B cell (primary cell): ENCODE data around the gene UACA. TPM values are rescaled to one million over a fixed set of nuclear protein-coding genes. Genes with fewer than 3 reads are reported as not detected.

Source experiments
- ATAC-seq: fragments of 200-7000 bp; cut with Tn5 transposase; one replicate; pipeline ENCODE4 v1.10.0; 2021; ENCODE audit warnings: low read depth, mild to moderate bottlenecking, moderate number of reproducible peaks, moderate library complexity
- CTCF ChIA-PET: fragments of 350-600 bp; sonication (Branson Sonifier 250); formaldehyde crosslinking; loops from one replicate; lab custom pipeline; 2021; ENCODE audit warnings: antibody characterized with exemption, inconsistent platforms; lab: Charles Lee
- POLR2A ChIA-PET: fragments of 350-600 bp; sonication (Branson Sonifier 250); formaldehyde crosslinking; loops from one replicate; lab custom pipeline; 2021; ENCODE audit warnings: antibody characterized with exemption; lab: Charles Lee
- DNase-seq: peaks from one replicate; pipeline ENCODE4 v3.0.0; 2013
- H2AFZ ChIP-seq: 2 replicates; pipeline ENCODE4 v1.6.1; 2012; ENCODE audit warnings: mild to moderate bottlenecking, low read depth, low read length; ENCODE audit not compliant: insufficient read depth, poor library complexity, severe bottlenecking
- H3K27ac ChIP-seq, 2 donors: 1 replicate in 1 of 2; 2 replicates in 1 of 2; pipeline ENCODE4 v1.5.1; 2012 to 2013; ENCODE audit warnings: low read length in 2 of 2, mild to moderate bottlenecking in 2 of 2, moderate library complexity in 1 of 2
- H3K27me3 ChIP-seq, 4 experiments: fragments of 200-600 bp in 1 of 4; sonication (generic) in 1 of 4; replicated peaks in 1 of 4; 1 replicate in 2 of 4; 2 replicates in 2 of 4; pipeline versions ENCODE4 v1.6.1 to v1.7.0; 2013 to 2016; ENCODE audit warnings: low read length in 3 of 4, mild to moderate bottlenecking in 2 of 4, mixed read lengths in 1 of 4, moderate library complexity in 1 of 4; ENCODE audit not compliant: insufficient read depth in 4 of 4, control insufficient read depth in 3 of 4; ENCODE audit errors: control extremely low read depth in 1 of 4
- H3K36me3 ChIP-seq, 2 experiments: replicated peaks in 1 of 2; 1 replicate in 1 of 2; 2 replicates in 1 of 2; pipeline versions ENCODE4 v1.6.1 to v1.7.1; 2013; ENCODE audit warnings: low read length in 1 of 2; ENCODE audit not compliant: insufficient read depth in 2 of 2, control insufficient read depth in 1 of 2; ENCODE audit errors: control extremely low read depth in 1 of 2, extremely low read depth in 1 of 2
- H3K4me1 ChIP-seq, 2 donors: fragments of 200-600 bp in 1 of 2; sonication (generic) in 1 of 2; 1 replicate in 1 of 2; 2 replicates in 1 of 2; pipeline versions ENCODE4 v1.5.1 to v1.6.1; 2013 to 2017; ENCODE audit warnings: low read length in 2 of 2; ENCODE audit not compliant: control insufficient read depth in 2 of 2, insufficient read depth in 2 of 2
- H3K4me2 ChIP-seq: replicated peaks from 2 replicates; pipeline ENCODE3; 2012; ENCODE audit warnings: mild to moderate bottlenecking, low read depth, low read length; ENCODE audit not compliant: poor library complexity, severe bottlenecking
- H3K4me3 ChIP-seq, 5 experiments: fragments of 200-600 bp in 1 of 5; sonication (generic) in 1 of 5; 1 replicate in 3 of 5; 2 replicates in 2 of 5; pipeline versions ENCODE4 v1.5.1 to v1.7.0; 2011 to 2016; ENCODE audit warnings: low read length in 4 of 5, mild to moderate bottlenecking in 4 of 5, low read depth in 2 of 5, control low read depth in 1 of 5, moderate library complexity in 1 of 5; ENCODE audit not compliant: insufficient read depth in 1 of 5; ENCODE audit errors: control extremely low read depth in 1 of 5, extremely low read depth in 1 of 5
- H3K79me2 ChIP-seq: fragments of 200-600 bp; sonication (generic); one replicate; pipeline ENCODE4 v1.6.0; 2016; ENCODE audit warnings: low read length; ENCODE audit not compliant: control insufficient read depth, insufficient read depth
- H3K9ac ChIP-seq: fragments of 200-600 bp; sonication (generic); 2 replicates; pipeline ENCODE4 v1.6.1; 2017; ENCODE audit warnings: mild to moderate bottlenecking, low read length, moderate library complexity
- H3K9me3 ChIP-seq, 3 donors: one replicate each; pipeline versions ENCODE4 v1.6.1 to v1.7.1; 2013; ENCODE audit warnings: low read length in 2 of 3; ENCODE audit not compliant: control insufficient read depth in 2 of 3, insufficient read depth in 1 of 3; ENCODE audit errors: control extremely low read depth in 1 of 3
- H4K20me1 ChIP-seq: 2 replicates; pipeline ENCODE4 v1.6.0; 2012; ENCODE audit warnings: mild to moderate bottlenecking, low read length; ENCODE audit not compliant: insufficient read depth, control insufficient read depth, poor library complexity, severe bottlenecking
- H3K27ac Mint-ChIP-seq: one replicate; pipeline ENCODE4 v1.8.0; 2021; ENCODE audit warnings: mixed read lengths
- H3K27me3 Mint-ChIP-seq: one replicate; pipeline ENCODE4 v1.8.0; 2021; ENCODE audit warnings: mixed read lengths
- H3K4me1 Mint-ChIP-seq: one replicate; pipeline ENCODE4 v1.8.0; 2021; ENCODE audit warnings: mixed read lengths
- H3K4me3 Mint-ChIP-seq: one replicate; pipeline ENCODE4 v1.8.0; 2021; ENCODE audit warnings: mixed read lengths
- H3K9me3 Mint-ChIP-seq: one replicate; pipeline ENCODE4 v1.8.0; 2022; ENCODE audit warnings: mixed read lengths; ENCODE audit not compliant: insufficient read depth
- CTCF ChIP-seq: fragments of 200-600 bp; IDR thresholded peaks from one replicate; pipeline ENCODE4 v1.8.0; 2022; ENCODE audit warnings: antibody characterized with exemption, mild to moderate bottlenecking
- EZH2 ChIP-seq: IDR thresholded peaks from 2 replicates; pipeline ENCODE4 v1.6.1; 2012; ENCODE audit warnings: borderline replicate concordance, low read depth, mild to moderate bottlenecking, moderate library complexity, low read length; ENCODE audit not compliant: insufficient read depth, poor library complexity, severe bottlenecking
- WGBS: methylation state at CpG from one replicate; pipeline ENCODE4 v1.1.5; 2013; ENCODE audit warnings: missing lambda C conversion rate; ENCODE audit not compliant: insufficient coverage; 5-methylcytosine and 5-hydroxymethylcytosine counted together
- intact Hi-C: fragments of 100-400 bp; cut with micrococcal nuclease; formaldehyde crosslinking; loops from one replicate; pipeline ENCODE4 v1.10.0; 2022
- polyA plus RNA-seq: library from polyadenylated mRNA; depleted of rRNA; stranded (reverse); fragments of >200 nt; gene quantifications from 2 replicates; pipeline ENCODE4 v1.2.3, GENCODE V29; 2012
- total RNA-seq, 2 donors: library from RNA; stranded (reverse); fragments of 120-200 nt in 1 of 2; gene quantifications; 1 replicate in 1 of 2; 2 replicates in 1 of 2; pipeline versions ENCODE4 v1.2.3 to v1.2.4, GENCODE V29; 2013 to 2022

Gene UACA
- total and polyA plus RNA-seq, 2 donors (not counting 1 experiment from before 2014, with no cell fraction given): 2.7 to 3.3 TPM

DNA sequence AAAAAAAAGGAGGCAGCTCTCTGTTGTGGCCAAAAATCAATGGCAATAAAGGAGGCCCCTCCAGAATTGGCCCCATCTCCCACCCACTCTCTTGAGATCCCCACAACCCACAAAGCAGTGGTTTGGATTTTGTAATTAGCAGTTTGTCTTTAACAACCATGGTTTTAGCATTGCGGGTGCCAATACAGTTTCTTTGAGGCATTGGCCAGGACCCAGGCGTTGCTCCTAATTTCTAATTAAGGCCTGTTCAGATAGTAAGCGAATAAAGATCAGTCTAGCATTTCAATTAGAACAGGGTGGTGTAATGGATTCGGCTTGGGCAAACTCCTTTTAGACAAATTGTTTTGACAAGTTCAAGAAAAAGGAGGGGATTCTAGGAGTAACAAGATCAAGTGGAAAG is 23.6 kb upstream of the UACA start:
- H3K27me3 Mint-ChIP-seq: peaks cover 12% of the 10 kb centered on the region
- Histone ChIP-seq H3K27ac (no peak overlapping the region), H3K4me3 (no peak overlapping the region), H3K9ac (no peak overlapping the region), H3K4me2 (no peak overlapping the region), H4K20me1 (no peaks in the 10 kb centered on the region), H3K36me3 (no peaks in the 10 kb centered on the region), H3K9me3 (no peaks in the 10 kb centered on the region), H3K79me2 (no peaks in the 10 kb centered on the region), H3K27me3 (peaks cover 0 to 8% (median 0%) of the 10 kb centered on the region in 4 experiments), H2AFZ (no peak overlapping the region), H3K4me1 (no peaks in the 10 kb centered on the region)
- ATAC-seq (no peak), DNase-seq (no peak)
- H3K4me1 Mint-ChIP-seq: no peaks in the 10 kb centered on the region
- H3K27ac Mint-ChIP-seq: no peak overlapping the region
- H3K9me3 Mint-ChIP-seq: no peaks in the 10 kb centered on the region
- no peak overlapping the region for H3K4me3 Mint-ChIP-seq
- intact Hi-C loops: no loop called here
- 94% methylated on average over 4 of the region's 4 CpGs for WGBS
- no peak for TF ChIP-seq CTCF
- no peak for TF ChIP-seq EZH2
- ChIA-PET CTCF (no interaction called here), POLR2A (no interaction called here)

DNA sequence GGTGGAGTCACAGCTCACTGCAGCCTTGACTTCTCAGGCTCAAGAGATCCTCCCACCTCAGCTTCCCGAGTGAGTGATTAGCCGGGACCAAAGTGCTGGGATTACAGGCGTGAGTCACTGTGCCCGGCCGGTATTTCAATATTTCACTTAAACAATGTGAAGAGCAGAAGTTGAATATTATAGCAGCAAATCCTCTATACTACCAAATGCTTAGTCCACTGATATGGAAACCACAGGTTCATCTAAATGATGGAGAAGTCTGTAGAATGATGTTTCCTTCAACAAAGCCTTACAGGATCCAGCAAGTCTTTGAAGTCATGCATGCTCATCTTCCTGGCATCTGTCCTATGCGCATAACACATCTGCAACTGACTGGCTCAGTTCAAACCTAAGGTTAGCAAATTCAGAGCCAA is 20.3 kb upstream of the UACA start:
- 94% methylated on average over 1 of the region's 6 CpGs for WGBS
- H3K27me3 Mint-ChIP-seq: peaks cover 27% of the 10 kb centered on the region
- H4K20me1 ChIP-seq: no peaks in the 10 kb centered on the region
- H3K4me1 Mint-ChIP-seq: no peaks in the 10 kb centered on the region
- ChIA-PET CTCF (no interaction called here), POLR2A (no interaction called here)
- no peak overlapping the region for H2AFZ ChIP-seq
- H3K4me1 ChIP-seq: no peaks in the 10 kb centered on the region
- no peak overlapping the region for H3K27ac Mint-ChIP-seq
- H3K27me3 ChIP-seq: peaks cover 0 to 3% (median 0%) of the 10 kb centered on the region in 4 experiments
- no peak overlapping the region for H3K4me2 ChIP-seq
- no peaks in the 10 kb centered on the region for H3K9me3 Mint-ChIP-seq
- ATAC-seq (no peak), DNase-seq (no peak)
- H3K27ac ChIP-seq: no peak overlapping the region
- no peak overlapping the region for H3K4me3 Mint-ChIP-seq
- no peaks in the 10 kb centered on the region for H3K36me3 ChIP-seq
- H3K79me2 ChIP-seq: no peaks in the 10 kb centered on the region
- H3K4me3 ChIP-seq: no peak overlapping the region
- no peak for TF ChIP-seq EZH2
- TF ChIP-seq CTCF: no peak
- H3K9me3 ChIP-seq: no peaks in the 10 kb centered on the region
- no peak overlapping the region for H3K9ac ChIP-seq
- intact Hi-C loops: no loop called here
